ENCODE data around the gene ACLY.

ACLY gene

DNA sequence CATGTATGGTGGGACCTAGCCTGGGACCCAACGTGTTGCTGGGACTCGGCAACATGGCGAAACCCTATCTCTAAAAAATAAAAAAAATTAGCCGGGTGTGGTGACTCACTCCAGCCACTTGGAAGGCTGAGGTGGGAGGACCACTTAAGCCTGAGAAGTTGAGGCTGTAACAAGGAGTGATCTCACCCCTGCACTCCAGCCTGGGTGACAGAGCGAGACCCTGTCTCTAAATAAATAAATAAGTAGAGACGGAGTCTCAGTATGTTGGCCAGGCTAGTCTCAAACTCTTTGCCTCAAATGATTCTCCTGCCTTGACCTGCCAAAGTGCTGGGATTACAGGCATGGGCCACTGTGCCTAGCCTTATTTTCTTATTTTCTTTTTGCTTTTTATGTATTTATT lies 37.8 kb upstream of the ACLY start:
- no peak for DNase-seq (ENCODE audit: low spot score)
- in situ Hi-C loops (cut with MboI; ENCODE audit: low sequenced_read_pairs, unreplicated experiment) = no loop called here
- TF ChIP-seq, protein P1, sequence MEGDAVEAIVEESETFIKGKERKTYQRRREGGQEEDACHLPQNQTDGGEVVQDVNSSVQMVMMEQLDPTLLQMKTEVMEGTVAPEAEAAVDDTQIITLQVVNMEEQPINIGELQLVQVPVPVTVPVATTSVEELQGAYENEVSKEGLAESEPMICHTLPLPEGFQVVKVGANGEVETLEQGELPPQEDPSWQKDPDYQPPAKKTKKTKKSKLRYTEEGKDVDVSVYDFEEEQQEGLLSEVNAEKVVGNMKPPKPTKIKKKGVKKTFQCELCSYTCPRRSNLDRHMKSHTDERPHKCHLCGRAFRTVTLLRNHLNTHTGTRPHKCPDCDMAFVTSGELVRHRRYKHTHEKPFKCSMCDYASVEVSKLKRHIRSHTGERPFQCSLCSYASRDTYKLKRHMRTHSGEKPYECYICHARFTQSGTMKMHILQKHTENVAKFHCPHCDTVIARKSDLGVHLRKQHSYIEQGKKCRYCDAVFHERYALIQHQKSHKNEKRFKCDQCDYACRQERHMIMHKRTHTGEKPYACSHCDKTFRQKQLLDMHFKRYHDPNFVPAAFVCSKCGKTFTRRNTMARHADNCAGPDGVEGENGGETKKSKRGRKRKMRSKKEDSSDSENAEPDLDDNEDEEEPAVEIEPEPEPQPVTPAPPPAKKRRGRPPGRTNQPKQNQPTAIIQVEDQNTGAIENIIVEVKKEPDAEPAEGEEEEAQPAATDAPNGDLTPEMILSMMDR (IDR thresholded peaks at IDR 0.05; ENCODE audit: borderline replicate concordance, control extremely low read depth, extremely low read depth, insufficient read depth, missing control alignments) = no peak

DNA sequence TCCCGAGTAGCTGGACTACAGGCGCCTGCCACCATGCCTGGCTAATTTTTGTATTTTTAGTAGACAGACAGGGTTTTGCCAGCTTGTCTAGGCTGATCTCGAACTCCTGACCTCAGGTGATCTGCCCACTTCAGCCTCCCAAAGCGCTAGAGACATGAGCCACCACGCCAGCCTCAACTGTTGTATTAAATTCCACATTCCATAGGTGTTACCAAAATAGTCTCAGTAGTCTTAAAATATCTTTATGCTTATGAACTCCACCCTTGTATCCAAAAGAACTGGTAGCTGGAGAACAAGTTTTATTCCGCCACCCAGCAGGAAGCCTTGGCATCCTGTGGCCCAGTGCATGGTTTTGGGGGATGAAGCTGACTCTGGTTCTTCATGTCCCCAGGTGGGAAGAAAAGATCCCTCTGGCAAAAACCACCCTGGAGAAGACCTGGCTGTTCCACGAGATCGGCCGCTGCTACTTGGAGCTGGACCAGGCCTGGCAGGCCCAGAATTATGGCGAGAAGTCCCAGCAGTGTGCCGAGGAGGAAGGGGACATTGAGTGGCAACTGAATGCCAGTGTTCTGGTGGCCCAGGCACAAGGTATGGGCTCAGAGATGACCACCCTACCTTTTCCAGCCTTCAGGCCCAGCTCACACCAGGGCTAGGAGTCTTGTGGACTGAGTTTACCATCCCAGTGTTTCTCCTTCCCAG lies 30.2 kb upstream of the ACLY start:
- in situ Hi-C loops (cut with MboI; ENCODE audit: low sequenced_read_pairs, unreplicated experiment) = no loop called here
- TF ChIP-seq, protein P1 (IDR thresholded peaks at IDR 0.05; ENCODE audit: borderline replicate concordance, control extremely low read depth, extremely low read depth, insufficient read depth, missing control alignments) = no peak

DNA sequence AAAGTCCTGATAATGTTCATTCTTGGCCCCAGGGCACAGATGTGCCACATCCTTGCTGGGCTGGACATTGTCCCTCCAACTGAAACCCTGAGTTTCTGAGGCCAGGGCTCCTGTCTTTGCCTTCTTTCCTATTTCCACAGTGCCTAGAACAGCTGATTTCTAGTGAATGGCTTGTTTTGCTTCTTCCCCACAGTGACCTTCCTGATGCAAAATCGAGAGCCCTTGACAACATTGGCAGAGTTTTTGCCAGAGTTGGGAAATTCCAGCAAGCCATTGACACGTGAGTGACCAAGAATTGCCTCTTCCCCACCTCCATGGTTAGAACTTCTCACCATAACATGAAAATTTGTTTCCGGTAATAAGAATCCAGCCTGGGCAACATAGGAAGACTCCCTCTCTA lies 26.2 kb upstream of the ACLY start:
- DNase-seq (ENCODE audit: low spot score) = no peak
- in situ Hi-C loops (cut with MboI; ENCODE audit: low sequenced_read_pairs, unreplicated experiment) = no loop called here
- TF ChIP-seq, protein P1 (IDR thresholded peaks at IDR 0.05; ENCODE audit: borderline replicate concordance, control extremely low read depth, extremely low read depth, insufficient read depth, missing control alignments) = no peak

More for the DNA sequence above, 30.2 kb upstream of the ACLY start:
- no peak for DNase-seq (ENCODE audit: low spot score)

DNA sequence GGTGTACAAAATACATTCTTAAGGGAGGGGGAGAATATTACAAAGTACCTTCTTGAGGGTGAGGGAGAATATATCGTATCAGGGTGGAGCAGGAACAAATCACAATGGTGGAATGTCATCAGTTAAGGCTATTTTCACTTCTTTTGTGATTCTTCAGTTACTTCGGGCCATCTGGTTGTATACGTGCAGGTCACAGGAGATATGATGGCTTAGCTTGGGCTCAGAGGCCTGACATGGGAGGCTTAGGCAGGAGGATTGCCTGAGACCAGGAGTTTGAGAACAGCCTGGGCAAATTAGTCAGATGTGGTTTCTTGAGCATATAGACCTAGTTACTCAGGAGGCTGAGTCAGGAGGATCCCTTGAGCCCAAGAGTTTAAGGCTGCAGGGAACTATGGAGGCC lies 24.7 kb upstream of the ACLY start:
- TF ChIP-seq, protein P1 (IDR thresholded peaks at IDR 0.05; ENCODE audit: borderline replicate concordance, control extremely low read depth, extremely low read depth, insufficient read depth, missing control alignments) = no peak
- DNase-seq (ENCODE audit: low spot score) = no peak
- in situ Hi-C loops (cut with MboI; ENCODE audit: low sequenced_read_pairs, unreplicated experiment) = no loop called here

DNA sequence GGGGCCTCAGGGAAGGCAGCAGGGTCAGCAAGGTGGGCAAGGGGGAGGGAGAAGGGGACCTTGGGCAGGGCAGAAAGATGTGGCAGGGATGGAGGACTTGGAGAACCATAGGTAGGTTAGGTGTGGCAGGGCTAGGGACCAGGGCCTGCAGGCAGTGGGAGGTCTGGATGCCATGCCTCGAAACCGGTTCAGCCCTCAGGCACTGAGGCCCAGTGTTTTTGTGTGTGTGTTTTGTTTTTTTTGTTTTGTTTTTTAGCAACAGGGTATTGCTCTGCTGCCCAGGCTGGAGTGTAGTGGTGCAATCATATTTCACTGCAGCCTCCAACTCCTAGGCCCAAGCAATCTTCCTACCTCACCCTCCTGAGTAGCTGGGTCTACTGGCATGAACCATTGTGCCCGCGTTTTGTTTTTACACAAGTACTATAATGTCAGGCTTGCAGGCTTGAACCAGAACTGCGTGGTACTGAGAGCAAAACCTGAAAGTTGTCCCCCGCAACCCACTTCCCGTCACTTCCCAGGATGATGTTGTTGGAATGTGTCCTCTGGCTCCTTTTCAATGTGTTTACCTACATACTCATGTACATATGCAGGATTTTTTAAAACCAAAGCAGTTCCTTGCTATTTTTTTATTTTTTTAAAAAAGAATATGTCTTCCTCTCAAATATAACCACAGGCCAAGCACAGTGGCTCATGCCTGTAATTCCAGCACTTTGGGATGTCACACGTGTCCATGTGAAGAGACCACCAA lies 24.0 kb upstream of the ACLY start:
- in situ Hi-C loops (cut with MboI; ENCODE audit: low sequenced_read_pairs, unreplicated experiment) = no loop called here
- TF ChIP-seq, protein P1 (IDR thresholded peaks at IDR 0.05; ENCODE audit: borderline replicate concordance, control extremely low read depth, extremely low read depth, insufficient read depth, missing control alignments) = no peak
- no peak for DNase-seq (ENCODE audit: low spot score)

DNA sequence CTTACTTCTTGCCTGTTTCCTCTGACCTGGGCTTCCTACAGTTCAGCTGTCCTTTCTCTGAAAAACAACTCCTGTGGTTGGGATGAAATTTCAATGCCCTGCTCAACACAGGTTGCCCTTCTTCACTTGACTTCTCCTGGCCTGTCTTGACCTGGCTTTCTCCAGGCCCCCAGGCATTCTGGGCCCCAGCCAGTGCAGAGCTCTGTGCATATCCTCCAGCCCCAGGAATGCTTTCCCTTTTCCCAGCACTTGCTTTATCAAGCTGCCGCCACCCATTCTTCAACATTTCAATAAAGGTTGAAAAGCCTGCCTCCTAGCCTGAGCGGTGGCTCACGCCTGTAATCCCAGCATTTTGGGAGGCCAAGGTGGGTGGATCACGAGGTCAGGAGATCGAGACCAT lies 22.4 kb upstream of the ACLY start:
- in situ Hi-C loops (cut with MboI; ENCODE audit: low sequenced_read_pairs, unreplicated experiment) = no loop called here
- TF ChIP-seq, protein P1 (IDR thresholded peaks at IDR 0.05; ENCODE audit: borderline replicate concordance, control extremely low read depth, extremely low read depth, insufficient read depth, missing control alignments) = no peak
- no peak for DNase-seq (ENCODE audit: low spot score)
